NCI-H446 treated with DMSO at 0.1 percent for 48 hours (cell line): ENCODE measurements around the gene DPP10.
"Not testable (repeated sequence)": the region's sequence is repeated elsewhere in the genome, so short reads cannot be mapped to it uniquely, and the experiment has no call there.

Experiments
- DNase-seq: peaks from one replicate; lab custom pipeline; 2025; lab: John Stamatoyannopoulos, UW

DPP10 gene

GRCh38 chr2:114442510-114442909, at the start of gene DPP10:
DPP10 (plus strand) TSS chr2:114442641.
- DNase-seq = no peak

DNA sequence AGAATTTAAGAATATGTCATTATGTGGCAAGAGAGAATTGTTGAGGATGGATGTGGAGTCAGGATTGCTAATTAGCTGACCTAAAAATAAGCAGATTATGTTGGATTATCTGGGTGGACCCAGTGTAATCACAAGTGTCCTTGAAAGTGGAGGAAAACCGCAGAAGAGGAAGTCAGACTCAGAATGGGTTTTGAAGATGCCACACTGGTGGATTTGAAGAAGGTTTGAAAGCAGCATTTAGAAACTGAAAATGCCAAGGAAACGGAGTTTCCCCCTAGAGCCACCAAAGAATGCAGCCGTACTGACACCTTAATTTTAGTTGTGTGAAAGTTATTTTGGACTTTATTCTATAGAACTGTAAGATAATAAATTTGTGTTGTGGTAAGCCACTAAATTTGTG, 41.6 kb upstream of the DPP10 start:
- no peak for DNase-seq

GRCh38 chr2:114405247-114406116, 37.0 kb upstream of the DPP10 start:
- DNase-seq = no peak

DNA sequence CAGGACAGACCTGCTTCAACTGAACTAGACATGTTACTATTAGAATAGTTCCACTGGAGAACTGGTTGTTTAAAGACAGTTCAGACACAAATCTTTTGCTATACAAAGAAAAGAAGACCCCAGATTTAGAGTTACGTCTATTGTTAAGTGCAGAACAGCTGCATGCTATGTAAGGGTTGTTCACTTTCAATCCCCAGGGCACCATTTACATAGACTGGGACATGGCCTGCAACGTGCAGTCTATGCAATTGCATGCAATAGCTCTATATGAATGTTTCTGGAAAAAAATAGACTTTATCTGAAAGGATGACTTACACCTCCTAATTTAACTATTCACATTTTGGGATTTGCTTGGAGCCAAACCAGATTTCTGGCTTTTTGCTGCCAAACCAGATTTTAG, 36.1 kb upstream of the DPP10 start:
- DNase-seq = no peak

GRCh38 chr2:114407353-114407752, 35.1 kb upstream of the DPP10 start:
- DNase-seq = not testable (repeated sequence)

GRCh38 chr2:114421781-114422180, 20.7 kb upstream of the DPP10 start:
- no peak for DNase-seq

DNA sequence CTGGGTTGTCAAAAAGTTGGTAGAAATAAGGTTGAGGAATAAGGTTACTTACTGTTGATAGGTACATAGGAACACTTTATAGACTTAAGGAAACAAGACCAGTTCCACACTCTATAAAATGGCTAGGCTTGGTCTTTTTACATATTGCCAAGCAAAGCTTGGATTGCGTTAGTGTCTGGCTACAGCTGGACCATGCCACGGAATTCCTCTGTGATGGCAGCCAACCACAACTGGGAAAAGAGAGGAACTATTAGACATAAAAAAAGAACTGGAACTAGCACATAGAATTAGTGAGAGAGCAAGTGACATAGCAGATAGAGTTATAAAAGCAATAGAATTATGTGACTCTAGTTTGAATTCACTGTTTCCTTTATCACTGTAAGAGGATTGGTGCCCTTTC, 17.7 kb upstream of the DPP10 start:
- DNase-seq = no peak

DNA sequence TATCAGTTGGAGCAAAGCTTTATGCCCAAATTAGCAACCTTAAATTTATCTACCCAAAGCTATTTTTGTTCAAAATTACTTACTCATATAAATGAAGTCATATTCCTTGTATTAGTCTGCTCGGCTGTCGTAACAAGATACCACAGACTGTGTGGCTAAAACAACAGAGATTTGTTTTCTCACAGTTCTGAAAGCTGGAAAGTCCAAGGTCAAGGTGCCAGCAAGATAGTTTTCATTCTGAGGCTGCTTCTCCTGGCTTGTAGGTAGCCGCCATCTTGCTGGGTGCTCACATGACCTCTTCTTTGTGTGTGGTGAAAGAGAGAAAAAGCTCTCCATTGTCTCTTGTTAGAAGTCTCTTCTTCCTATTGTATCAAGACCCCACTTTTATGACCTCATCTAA, 15.7 kb upstream of the DPP10 start:
- no peak for DNase-seq

DNA sequence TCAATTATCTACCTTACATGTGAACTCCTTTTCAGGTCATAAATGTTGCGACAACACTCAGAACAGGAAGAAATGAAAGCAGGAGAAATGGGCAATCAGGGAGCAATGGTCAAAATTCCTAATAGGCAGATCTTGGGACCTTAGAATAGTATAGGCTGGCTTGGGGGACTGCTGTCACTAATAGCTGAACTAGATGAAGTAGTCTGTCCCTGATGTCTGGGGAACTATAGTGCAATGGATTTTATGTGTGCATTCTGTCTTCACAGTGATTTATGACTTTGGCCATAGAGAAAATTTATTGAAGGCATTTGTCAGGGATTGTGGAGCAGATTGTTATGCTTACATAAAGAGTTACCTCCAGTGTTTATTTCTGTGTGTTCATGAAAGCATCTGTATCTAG, 6.1 kb upstream of the DPP10 start:
- DNase-seq = no peak

DNA sequence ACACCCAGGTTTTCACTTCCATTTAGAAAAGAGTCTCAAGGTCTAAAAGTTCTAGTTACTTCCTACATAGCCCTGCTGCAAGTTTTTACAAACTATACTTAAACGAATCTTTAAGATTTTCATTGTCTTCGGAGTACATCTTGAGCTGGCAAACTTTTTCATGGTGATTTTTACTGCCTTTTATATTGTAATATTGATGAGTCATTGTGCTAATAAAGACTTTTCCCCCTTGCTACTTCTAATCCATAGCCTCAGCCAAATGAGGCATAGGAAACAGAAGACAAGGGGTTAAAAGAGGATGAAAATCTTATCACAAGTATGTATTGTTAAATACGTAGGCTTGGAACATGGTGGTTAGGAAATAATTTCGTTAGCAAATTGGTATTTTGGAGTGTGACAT, 4.1 kb downstream of the DPP10 start:
- no peak for DNase-seq

GRCh38 chr2:114450639-114451038, 8.2 kb downstream of the DPP10 start:
- no peak for DNase-seq

DNA sequence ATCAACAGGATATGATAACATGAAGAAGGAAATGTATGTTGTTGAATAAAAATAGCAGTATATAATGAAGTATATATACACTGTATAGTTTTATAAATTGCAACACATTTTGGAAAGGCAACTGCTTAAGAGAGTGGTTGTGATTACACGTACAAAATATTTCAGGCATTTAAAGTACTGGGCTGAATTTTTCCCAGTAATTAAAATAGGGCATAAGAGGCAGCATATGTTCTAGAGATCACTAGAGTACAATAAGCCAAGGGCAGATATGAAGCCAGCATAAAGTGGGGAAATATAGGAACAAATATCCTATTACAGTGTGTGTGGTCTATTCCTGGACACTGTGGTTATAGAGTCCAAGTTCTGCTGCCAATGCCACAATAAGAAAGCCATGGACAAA, 14.1 kb downstream of the DPP10 start:
- DNase-seq = no peak

GRCh38 chr2:114457956-114458355, 15.5 kb downstream of the DPP10 start:
- DNase-seq = no peak

DNA sequence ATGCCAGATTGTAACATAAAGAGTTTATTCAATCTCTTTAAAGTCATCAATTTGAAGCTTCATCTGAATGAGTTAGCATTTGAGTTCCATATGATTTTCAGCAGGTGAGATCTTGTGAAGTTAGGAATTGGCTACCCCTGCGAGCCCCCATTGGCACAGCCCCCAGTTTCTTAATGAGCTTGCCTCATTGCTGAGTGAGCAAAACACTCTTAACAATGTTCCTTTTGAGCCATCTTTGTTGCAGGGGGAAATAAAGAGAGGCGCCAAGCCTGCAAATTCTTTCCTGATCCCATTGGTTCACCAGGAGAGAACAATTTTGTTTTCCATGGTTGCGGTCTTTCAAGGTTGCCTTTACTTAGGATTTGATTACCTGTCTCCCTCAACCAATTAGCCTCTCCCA, 18.7 kb downstream of the DPP10 start:
- no peak for DNase-seq

- no peak for DNase-seq
Measured at GRCh38 chr2:114464961-114465706, 22.7 kb downstream of the DPP10 start.

DNA sequence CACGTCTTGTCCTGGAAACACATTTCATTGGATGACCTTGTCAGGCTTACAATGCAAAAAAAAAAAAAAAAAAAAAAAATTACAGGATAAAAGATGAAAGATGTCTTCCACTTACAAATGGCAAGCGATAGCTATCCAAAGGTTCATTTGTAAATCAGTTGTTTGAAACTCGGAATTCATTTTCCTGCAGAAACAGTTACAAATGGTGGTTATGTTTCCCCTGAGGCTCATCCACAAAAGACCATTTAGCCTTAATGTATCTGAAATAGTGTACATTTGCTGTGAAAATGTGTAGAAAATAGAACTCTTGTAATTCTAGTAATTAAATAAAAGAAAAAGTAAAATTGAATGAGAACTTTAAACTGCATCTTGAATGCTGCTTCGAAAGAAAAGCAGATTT, 25.9 kb downstream of the DPP10 start:
- DNase-seq = no peak

DNA sequence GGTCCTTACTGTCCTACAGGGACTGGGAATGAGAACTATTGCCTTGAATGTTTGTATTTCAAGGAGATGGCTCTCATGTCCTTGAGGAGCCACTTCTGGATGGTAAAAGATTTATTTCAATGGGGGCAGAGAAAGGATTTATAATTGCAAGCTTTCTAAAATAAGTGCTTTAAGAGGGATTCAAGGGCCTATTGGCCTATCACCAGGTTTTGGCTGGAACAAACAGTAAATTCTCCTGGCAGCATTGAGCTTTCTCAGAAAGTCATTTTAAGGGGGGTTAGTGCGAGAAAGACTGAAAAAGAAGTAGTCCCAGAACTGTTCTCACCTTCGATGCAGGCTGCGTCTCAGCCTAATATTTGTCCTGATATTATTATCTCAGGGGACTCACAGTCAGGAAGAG, 29.8 kb downstream of the DPP10 start:
- DNase-seq = no peak

DNA sequence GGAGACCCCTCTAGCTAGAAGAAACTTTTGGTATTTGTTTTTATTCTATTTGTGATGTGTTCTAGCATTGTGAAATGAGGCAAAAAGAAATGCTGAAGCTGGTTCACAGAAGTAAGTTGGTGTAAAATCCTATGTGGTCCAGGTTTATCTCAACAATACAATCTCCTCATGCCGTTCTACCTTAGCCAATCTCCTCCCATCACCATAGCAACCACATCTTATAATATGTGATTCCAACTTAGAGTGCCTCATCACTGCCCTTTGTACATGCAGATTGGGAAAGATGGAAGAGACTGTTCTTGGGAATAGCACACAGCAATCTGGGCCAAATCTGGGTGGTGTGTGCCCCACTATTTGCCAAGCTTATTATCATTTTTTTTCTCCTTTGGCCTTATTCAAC, 30.3 kb downstream of the DPP10 start:
- no peak for DNase-seq

- no peak for DNase-seq
Measured at GRCh38 chr2:114488841-114489530, 46.5 kb downstream of the DPP10 start.

DNA sequence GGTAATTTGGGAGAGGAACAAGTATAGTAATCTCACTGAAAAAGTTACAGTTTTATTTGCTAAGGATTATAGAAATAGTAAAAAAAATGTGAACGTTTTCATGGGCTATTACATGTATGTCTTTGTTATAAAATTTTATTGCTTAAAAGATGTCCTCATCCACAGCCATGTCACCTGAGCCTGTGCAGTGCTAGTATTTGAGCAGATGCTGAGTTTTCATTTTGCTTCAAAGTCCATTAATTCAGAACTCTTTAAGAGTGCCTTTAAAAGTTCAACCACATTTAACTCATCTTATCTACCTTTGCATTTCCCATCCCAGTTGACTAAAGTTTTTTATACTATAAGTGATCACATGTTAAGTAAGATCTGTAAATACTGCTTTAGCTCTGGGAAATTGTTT, 52.6 kb downstream of the DPP10 start:
- DNase-seq = no peak

GRCh38 chr2:114496959-114497358, 54.5 kb downstream of the DPP10 start:
- DNase-seq = no peak

- DNase-seq = no peak
Measured at GRCh38 chr2:114499101-114499500, 56.7 kb downstream of the DPP10 start.

DNA sequence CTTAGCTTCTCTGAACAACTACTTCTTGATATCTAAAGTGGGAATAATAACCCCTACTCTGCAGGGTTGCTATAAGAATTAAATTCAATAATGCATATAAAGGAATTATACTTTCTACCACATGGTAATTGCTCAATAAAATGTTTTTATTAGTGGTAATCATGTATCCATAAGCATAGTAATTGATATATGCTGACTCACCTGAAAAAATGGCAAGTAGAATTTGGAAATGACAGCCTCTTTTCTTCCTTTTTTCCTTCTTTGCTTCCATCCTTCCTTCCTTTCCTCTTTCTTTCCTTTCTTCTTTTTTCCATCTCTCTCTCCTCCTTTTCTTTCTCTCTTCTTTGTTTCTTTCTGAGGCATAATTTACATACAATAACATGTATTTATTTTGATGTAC, 65.3 kb downstream of the DPP10 start:
- DNase-seq = no peak
